SK-N-SH treated with all-trans-retinoic acid at 6 μM for 48 hours (cell line): ENCODE data around the gene OR52A1.

Source experiments
- ATAC-seq: fragments of 200-7000 bp; cut with Tn5 transposase; 3 replicates; pipeline ENCODE4 v1.9.1; 2020; ENCODE audit warnings: mild to moderate bottlenecking, moderate library complexity
- ARNTL ChIP-seq: fragments of 450-650 bp; formaldehyde crosslinking; IDR thresholded peaks from 2 replicates; pipeline ENCODE4 v1.5.0; 2020; ENCODE audit warnings: low read depth, mild to moderate bottlenecking, moderate library complexity, borderline replicate concordance
- BACH2 ChIP-seq: fragments of 250-450 bp; sonication (Bioruptor Pico); IDR thresholded peaks from 2 replicates; pipeline ENCODE4 v1.9.0; 2021; ENCODE audit warnings: mild to moderate bottlenecking, borderline replicate concordance
- CREB5 ChIP-seq: fragments of 250-450 bp; sonication (Bioruptor Pico); IDR thresholded peaks from 2 replicates; pipeline ENCODE4 v1.5.1; 2020; ENCODE audit warnings: low read depth, mild to moderate bottlenecking, moderate library complexity
- CSDC2 ChIP-seq: fragments of 250-450 bp; sonication (Bioruptor Pico); IDR thresholded peaks from 2 replicates; pipeline ENCODE4 v1.5.0; 2020; ENCODE audit warnings: mild to moderate bottlenecking, moderate library complexity
- CSRNP3 ChIP-seq: fragments of 250-450 bp; sonication (Bioruptor Pico); IDR thresholded peaks from 2 replicates; pipeline ENCODE4 v1.5.1; 2021; ENCODE audit warnings: mild to moderate bottlenecking, moderate library complexity
- ESRRG ChIP-seq: fragments of 250-450 bp; sonication (Bioruptor Pico); IDR thresholded peaks from 2 replicates; pipeline ENCODE4 v1.6.1; 2021; ENCODE audit warnings: mild to moderate bottlenecking
- GLIS3 ChIP-seq: fragments of 250-450 bp; sonication (Bioruptor Pico); IDR thresholded peaks from 2 replicates; pipeline ENCODE4 v1.5.0; 2020; ENCODE audit warnings: mild to moderate bottlenecking, moderate library complexity
- OSR1 ChIP-seq: fragments of 250-450 bp; sonication (Bioruptor Pico); IDR thresholded peaks from 2 replicates; pipeline ENCODE4 v1.8.0; 2022; ENCODE audit warnings: moderate library complexity, mild to moderate bottlenecking, inconsistent platforms
- PATZ1 ChIP-seq: fragments of 250-450 bp; sonication (Bioruptor Pico); IDR thresholded peaks from 2 replicates; pipeline ENCODE4 v1.8.0; 2020; ENCODE audit warnings: mild to moderate bottlenecking, moderate library complexity, borderline replicate concordance
- PPARA ChIP-seq: fragments of 250-450 bp; sonication (Bioruptor Pico); IDR thresholded peaks from 2 replicates; pipeline ENCODE4 v1.5.0; 2020; ENCODE audit warnings: mild to moderate bottlenecking, borderline replicate concordance
- RARB ChIP-seq: fragments of 250-450 bp; sonication (Bioruptor Pico); IDR thresholded peaks from 2 replicates; pipeline ENCODE4 v1.8.0; 2021; ENCODE audit warnings: mild to moderate bottlenecking, moderate library complexity
- SNAI2 ChIP-seq: fragments of 250-450 bp; sonication (Bioruptor Pico); IDR thresholded peaks from 2 replicates; pipeline ENCODE4 v1.5.0; 2020; ENCODE audit warnings: mild to moderate bottlenecking, moderate library complexity
- TSHZ2 ChIP-seq: fragments of 250-450 bp; sonication (Bioruptor Pico); IDR thresholded peaks from 2 replicates; pipeline ENCODE4 v1.5.0; 2020; ENCODE audit warnings: mild to moderate bottlenecking, moderate library complexity
- ZC3H10 ChIP-seq: fragments of 250-450 bp; sonication (Bioruptor Pico); IDR thresholded peaks from 2 replicates; pipeline ENCODE4 v1.5.1; 2021; ENCODE audit warnings: mild to moderate bottlenecking, moderate library complexity
- ZFP3 ChIP-seq: fragments of 250-450 bp; sonication (Bioruptor Pico); IDR thresholded peaks from 2 replicates; pipeline ENCODE4 v1.5.0; 2020; ENCODE audit warnings: mild to moderate bottlenecking, moderate library complexity
- ZFP30 ChIP-seq: fragments of 450-650 bp; formaldehyde crosslinking; IDR thresholded peaks from 2 replicates; pipeline ENCODE4 v1.5.0; 2022; ENCODE audit warnings: mild to moderate bottlenecking, moderate library complexity
- ZNF565 ChIP-seq: fragments of 450-650 bp; formaldehyde crosslinking; conservative IDR thresholded peaks from 2 replicates; pipeline ENCODE4 v1.5.0; 2020; ENCODE audit warnings: low read depth, mild to moderate bottlenecking, moderate library complexity
- ZNF70 ChIP-seq: fragments of 450-650 bp; formaldehyde crosslinking; IDR thresholded peaks from 2 replicates; pipeline ENCODE4 v1.5.0; 2020; ENCODE audit warnings: mild to moderate bottlenecking, moderate library complexity
- ZNF8 ChIP-seq: fragments of 450-650 bp; formaldehyde crosslinking; IDR thresholded peaks from 2 replicates; pipeline ENCODE4 v1.5.0; 2020; ENCODE audit warnings: mild to moderate bottlenecking, moderate library complexity

The OR52A1 gene

GRCh38 chr11:5131584-5132335 lies 22.8 kb downstream of the OR52A1 start:
- ATAC-seq: no peak
- no peak for TF ChIP-seq GLIS3 (CRISPR knock-in tag)
- no peak for TF ChIP-seq OSR1 (CRISPR knock-in tag)
- TF ChIP-seq PATZ1: no peak
- TF ChIP-seq ZNF8 (CRISPR knock-in tag): no peak
- TF ChIP-seq RARB: no peak
- no peak for TF ChIP-seq SNAI2 (CRISPR knock-in tag)
- TF ChIP-seq ZNF565 (CRISPR knock-in tag): no peak
- no peak for TF ChIP-seq CREB5 (CRISPR knock-in tag)
- no peak for TF ChIP-seq ARNTL (CRISPR knock-in tag)
- TF ChIP-seq ZFP3 (CRISPR knock-in tag): no peak
- TF ChIP-seq ZC3H10 (CRISPR knock-in tag): no peak
- no peak for TF ChIP-seq BACH2
- no peak for TF ChIP-seq TSHZ2 (CRISPR knock-in tag)

- ATAC-seq: no peak
- TF ChIP-seq ARNTL (CRISPR knock-in tag) (no peak), CSRNP3 (CRISPR knock-in tag) (no peak), ESRRG (CRISPR knock-in tag) (no peak), ZNF70 (CRISPR knock-in tag) (no peak), GLIS3 (CRISPR knock-in tag) (no peak)
These were observed 25.1 kb downstream of the OR52A1 start for GRCh38 chr11:5129457-5129877.

GRCh38 chr11:5124891-5125620 lies 29.5 kb downstream of the OR52A1 start:
- TF ChIP-seq ESRRG (CRISPR knock-in tag) (no peak), CREB5 (CRISPR knock-in tag) (no peak), BACH2 (no peak), ZNF8 (CRISPR knock-in tag) (no peak), PPARA (no peak), ZNF565 (CRISPR knock-in tag) (no peak), PATZ1 (no peak), CSDC2 (CRISPR knock-in tag) (no peak), GLIS3 (CRISPR knock-in tag) (no peak), ARNTL (CRISPR knock-in tag) (no peak), ZNF70 (CRISPR knock-in tag) (no peak), OSR1 (CRISPR knock-in tag) (no peak), ZFP30 (CRISPR knock-in tag) (no peak), SNAI2 (CRISPR knock-in tag) (no peak)
- ATAC-seq: no peak
